Nephron progenitor cell (in vitro differentiated cells): ENCODE measurements around the gene MUSTN1.

Experiments used
- DNase-seq: peaks from one replicate; pipeline ENCODE4 v3.0.0; 2021
- H3K27ac Mint-ChIP-seq: 2 replicates; pipeline ENCODE4 v1.8.0; 2021; ENCODE audit warnings: mild to moderate bottlenecking, moderate library complexity, mixed read lengths
- H3K27me3 Mint-ChIP-seq: 2 replicates; pipeline ENCODE4 v1.8.0; 2021; ENCODE audit warnings: mild to moderate bottlenecking, low read depth, mixed read lengths; ENCODE audit not compliant: poor library complexity
- H3K36me3 Mint-ChIP-seq: 2 replicates; pipeline ENCODE4 v1.8.0; 2021; ENCODE audit warnings: low read depth, mixed read lengths
- H3K4me1 Mint-ChIP-seq: 2 replicates; pipeline ENCODE4 v1.8.0; 2021; ENCODE audit warnings: mixed read lengths
- H3K4me3 Mint-ChIP-seq: 2 replicates; pipeline ENCODE4 v1.8.0; 2021; ENCODE audit warnings: mild to moderate bottlenecking, moderate library complexity, mixed read lengths
- H3K9me3 Mint-ChIP-seq: 2 replicates; pipeline ENCODE4 v1.8.0; 2021; ENCODE audit warnings: mild to moderate bottlenecking, moderate library complexity, mixed read lengths
- TF ChIP-seq, protein P1 (sequence below): fragments of 200-600 bp; sonication (generic); IDR thresholded peaks from 2 replicates; pipeline ENCODE4 v1.5.0; 2021; ENCODE audit warnings: antibody characterized with exemption

Gene MUSTN1

DNA sequence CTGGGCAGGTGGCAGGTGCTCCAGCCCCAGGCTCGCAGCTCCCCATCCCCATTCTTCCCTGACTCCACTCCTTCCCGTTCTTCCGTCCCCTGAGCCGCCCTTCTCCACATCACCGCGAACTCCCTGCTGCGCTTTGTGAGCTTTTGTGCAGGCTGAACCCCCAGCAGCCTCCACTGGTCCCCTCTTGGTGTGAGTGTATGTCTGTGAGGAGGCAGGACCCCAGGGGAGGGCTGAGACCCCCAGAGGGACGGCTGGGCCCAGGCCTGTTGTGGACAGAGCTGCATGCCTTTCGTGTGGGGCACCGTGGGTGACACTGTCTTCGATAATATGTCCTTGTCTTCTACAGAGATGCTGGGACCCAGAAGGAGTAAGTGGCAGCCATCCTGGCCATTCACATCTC, 47.6 kb downstream of the MUSTN1 start:
- Mint-ChIP-seq H3K27ac (no peak overlapping the region), H3K27me3 (peaks cover 32% of the 10 kb centered on the region), H3K4me3 (no peak overlapping the region), H3K4me1 (peaks cover 15% of the 10 kb centered on the region), H3K36me3 (no peaks in the 10 kb centered on the region), H3K9me3 (no peaks in the 10 kb centered on the region)
- no peak for DNase-seq
- TF ChIP-seq, protein P1, sequence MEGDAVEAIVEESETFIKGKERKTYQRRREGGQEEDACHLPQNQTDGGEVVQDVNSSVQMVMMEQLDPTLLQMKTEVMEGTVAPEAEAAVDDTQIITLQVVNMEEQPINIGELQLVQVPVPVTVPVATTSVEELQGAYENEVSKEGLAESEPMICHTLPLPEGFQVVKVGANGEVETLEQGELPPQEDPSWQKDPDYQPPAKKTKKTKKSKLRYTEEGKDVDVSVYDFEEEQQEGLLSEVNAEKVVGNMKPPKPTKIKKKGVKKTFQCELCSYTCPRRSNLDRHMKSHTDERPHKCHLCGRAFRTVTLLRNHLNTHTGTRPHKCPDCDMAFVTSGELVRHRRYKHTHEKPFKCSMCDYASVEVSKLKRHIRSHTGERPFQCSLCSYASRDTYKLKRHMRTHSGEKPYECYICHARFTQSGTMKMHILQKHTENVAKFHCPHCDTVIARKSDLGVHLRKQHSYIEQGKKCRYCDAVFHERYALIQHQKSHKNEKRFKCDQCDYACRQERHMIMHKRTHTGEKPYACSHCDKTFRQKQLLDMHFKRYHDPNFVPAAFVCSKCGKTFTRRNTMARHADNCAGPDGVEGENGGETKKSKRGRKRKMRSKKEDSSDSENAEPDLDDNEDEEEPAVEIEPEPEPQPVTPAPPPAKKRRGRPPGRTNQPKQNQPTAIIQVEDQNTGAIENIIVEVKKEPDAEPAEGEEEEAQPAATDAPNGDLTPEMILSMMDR = no peak

DNA sequence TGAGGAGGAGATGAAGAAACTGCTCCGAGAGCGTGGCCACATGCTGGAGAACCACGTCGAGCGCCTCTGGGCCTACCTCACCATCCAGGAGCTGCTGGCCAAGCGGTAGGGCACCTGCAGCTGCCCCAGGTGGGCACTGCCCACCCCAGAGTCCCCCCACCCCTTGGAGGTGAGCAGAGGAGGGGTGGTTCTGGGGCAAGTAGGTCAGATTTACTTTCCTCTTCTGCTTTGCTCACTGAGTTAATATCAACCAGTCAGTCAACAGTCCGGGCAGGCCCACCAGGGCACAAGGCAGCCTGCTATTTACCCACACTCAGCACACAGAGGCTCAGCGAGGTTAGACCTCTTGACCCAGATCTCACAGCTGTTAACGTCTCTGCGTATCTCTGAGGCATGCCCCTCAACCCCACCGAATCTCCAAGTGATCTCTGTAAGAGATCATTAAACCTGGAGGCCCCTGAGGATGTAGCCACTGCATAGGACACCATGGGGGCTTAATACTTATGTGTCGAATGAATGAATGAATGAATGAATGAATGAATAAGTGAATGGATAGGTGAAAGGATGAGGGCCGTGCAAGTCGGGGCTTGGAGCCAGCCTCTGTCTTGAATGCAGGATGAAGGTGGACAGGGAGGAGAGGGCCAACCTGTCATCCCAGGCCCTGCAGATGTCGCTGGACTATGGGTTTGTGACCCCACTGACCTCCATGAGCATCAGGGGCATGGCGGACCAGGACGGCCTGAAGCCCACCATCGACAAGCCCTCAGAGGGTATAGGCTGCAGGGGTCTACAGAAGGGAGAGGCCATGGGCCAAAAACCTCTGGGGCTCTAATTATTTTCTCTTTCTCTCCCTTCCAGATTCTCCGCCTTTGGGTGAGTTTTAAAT, 48.2 kb downstream of the MUSTN1 start:
- Mint-ChIP-seq H3K9me3 (no peaks in the 10 kb centered on the region), H3K27me3 (peaks cover 38% of the 10 kb centered on the region), H3K4me1 (peaks cover 9% of the 10 kb centered on the region), H3K4me3 (no peak overlapping the region), H3K36me3 (no peaks in the 10 kb centered on the region), H3K27ac (no peak overlapping the region)
- TF ChIP-seq, protein P1 = no peak
- no peak for DNase-seq

GRCh38 chr3:52784931-52785590, 49.8 kb downstream of the MUSTN1 start:
- Mint-ChIP-seq H3K9me3 (no peaks in the 10 kb centered on the region), H3K27me3 (peaks cover 39% of the 10 kb centered on the region), H3K36me3 (no peaks in the 10 kb centered on the region), H3K4me3 (no peak overlapping the region), H3K4me1 (peaks cover 8% of the 10 kb centered on the region), H3K27ac (no peak overlapping the region)
- TF ChIP-seq, protein P1 = no peak
- no peak for DNase-seq

- TF ChIP-seq, protein P1 = no peak
- Mint-ChIP-seq H3K4me1 (peaks cover 8% of the 10 kb centered on the region), H3K4me3 (no peak overlapping the region), H3K27me3 (peaks cover 36% of the 10 kb centered on the region), H3K36me3 (no peaks in the 10 kb centered on the region), H3K9me3 (no peaks in the 10 kb centered on the region), H3K27ac (no peak overlapping the region)
- no peak for DNase-seq
These were observed 50.7 kb downstream of the MUSTN1 start for GRCh38 chr3:52784021-52784621.

DNA sequence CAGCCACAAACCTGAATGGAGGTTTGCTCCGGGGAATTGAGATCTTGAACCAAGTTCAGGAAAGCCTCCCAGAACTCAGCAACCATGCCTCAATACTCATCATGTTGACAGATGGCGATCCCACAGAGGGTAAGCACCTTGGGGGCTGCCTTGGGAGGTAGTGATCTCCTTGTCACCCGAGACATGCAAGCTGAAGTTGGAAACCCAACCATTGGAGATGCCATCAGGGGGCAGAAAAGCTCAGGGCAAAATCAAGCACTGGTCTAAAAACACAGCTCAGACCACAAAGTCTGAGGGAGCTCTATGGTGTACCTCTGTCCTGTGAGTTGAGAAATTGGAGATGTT, 51.6 kb downstream of the MUSTN1 start:
- Mint-ChIP-seq H3K4me3 (no peak overlapping the region), H3K4me1 (peaks cover 8% of the 10 kb centered on the region), H3K27me3 (peaks cover 40% of the 10 kb centered on the region), H3K9me3 (no peaks in the 10 kb centered on the region), H3K36me3 (no peaks in the 10 kb centered on the region), H3K27ac (no peak overlapping the region)
- TF ChIP-seq, protein P1 = no peak
- DNase-seq = no peak
